Measurements from ENCODE around the gene PARL.
A peak's percentile ranks its signal among the peaks of the same experiment; 100 is the strongest.

- TF ChIP-seq CTCF (conservative IDR thresholded peaks at IDR 0.05 in 1 of 2, IDR thresholded peaks at IDR 0.05 in 1 of 2; ENCODE audit: extremely low read depth in 1 of 2, insufficient read depth in 1 of 2, low read depth in 1 of 2, low read length in 2 of 2) = peak; percentile 72 to 95
- no peak for TF ChIP-seq EZH2 (IDR thresholded peaks at IDR 0.05; ENCODE audit: borderline replicate concordance, low read length)
Measured at GRCh38 chr3:183884427-183885296, at the start of gene PARL.

Data from mammary epithelial cell (primary cell).